GM12878 (cell line): ENCODE data around the gene HNRNPA1. TPM values are rescaled to one million over a fixed set of nuclear protein-coding genes. Genes with fewer than 3 reads are reported as not detected.

Experiments
- BCL3 ChIP-seq: IDR thresholded peaks from 2 replicates; pipeline ENCODE4 v1.6.1; 2011; ENCODE audit warnings: borderline replicate concordance, low read depth, mild to moderate bottlenecking, moderate library complexity, low read length; ENCODE audit not compliant: insufficient read depth, poor library complexity, severe bottlenecking
- ELK1 ChIP-seq: IDR thresholded peaks from 2 replicates; pipeline ENCODE4 v1.6.1; 2012; ENCODE audit warnings: low read depth, low read length, improper control_type of control experiment
- HCFC1 ChIP-seq: fragments of 150-350 bp; IDR thresholded peaks from 2 replicates; pipeline ENCODE4 v1.6.1; 2014; ENCODE audit warnings: low read length
- NKRF ChIP-seq: fragments of 450-650 bp; conservative IDR thresholded peaks from 2 replicates; pipeline ENCODE4 v1.6.1; 2017; ENCODE audit warnings: mild to moderate bottlenecking, moderate library complexity
- NR2C1 ChIP-seq: fragments of 450-650 bp; IDR thresholded peaks from 2 replicates; pipeline ENCODE4 v1.6.1; 2017; ENCODE audit warnings: antibody characterized with exemption, mild to moderate bottlenecking, moderate library complexity
- POLR2AphosphoS5 ChIP-seq: IDR thresholded peaks from 2 replicates; pipeline ENCODE4 v1.6.1; 2011; ENCODE audit warnings: mild to moderate bottlenecking, low read length, inconsistent platforms
- POU2F2 ChIP-seq: IDR thresholded peaks from 3 replicates; pipeline ENCODE4 v1.6.1; 2011; ENCODE audit warnings: low read depth, mild to moderate bottlenecking, low read length, borderline replicate concordance
- USF1 ChIP-seq: IDR thresholded peaks from 2 replicates; pipeline ENCODE4 v1.6.1; 2011; ENCODE audit warnings: borderline replicate concordance, low read depth, mild to moderate bottlenecking, moderate library complexity, mixed read lengths, low read length; ENCODE audit not compliant: insufficient read depth; ENCODE audit errors: extremely low read length
- YY1 ChIP-seq: IDR thresholded peaks from 2 replicates; pipeline ENCODE4 v1.6.1; 2011; ENCODE audit warnings: low read depth, mild to moderate bottlenecking, low read length
- polyA plus RNA-seq, 11 experiments: library from polyadenylated mRNA; depleted of rRNA in 4 of 11; unstranded in 6 of 11; stranded (reverse) in 5 of 11; fragments of >200 nt; fragmentation: Nextera tagmentation in 4 of 11; fragmentation: Illumina TruSeq in 1 of 11; extraction: Ambion mirVana in 4 of 11; extraction: Trizol in 1 of 11; gene quantifications; 1 replicate in 1 of 11; 2 replicates in 10 of 11; pipeline versions ENCODE4 v1.2.1 to v1.2.3, GENCODE V29; 2011 to 2016; ENCODE audit warnings: inconsistent platforms in 2 of 11, missing spikeins in 2 of 11, low read depth in 1 of 11
- total RNA-seq, 4 experiments: library from RNA; depleted of rRNA in 3 of 4; stranded (reverse); fragments of >200 nt in 3 of 4; fragmentation: Illumina TruSeq in 1 of 4; extraction: Trizol in 1 of 4; gene quantifications; 2 replicates each; pipeline versions ENCODE4 v1.2.1 to v1.2.3, GENCODE V29; 2013 to 2021

HNRNPA1 gene
- total and polyA plus RNA-seq, 10 of the 15 experiments (the other 5 are each of a cell fraction or from before 2014, with no cell fraction given) = 630 to 2,342 (median 1,407) TPM

GRCh38 chr12:54286042-54287030, 5.8 kb downstream of the HNRNPA1 start (continued):
- TF ChIP-seq USF1 (no peak), HCFC1 (no peak), NR2C1 (no peak), POU2F2 (peak; percentile 36; the same call in 2 of the 3 replicates), ELK1 (no peak), YY1 (no peak), POLR2AphosphoS5 (peak; percentile 74), BCL3 (no peak), NKRF (no peak)
